ENCODE measurements around the gene MMP15.

DNA sequence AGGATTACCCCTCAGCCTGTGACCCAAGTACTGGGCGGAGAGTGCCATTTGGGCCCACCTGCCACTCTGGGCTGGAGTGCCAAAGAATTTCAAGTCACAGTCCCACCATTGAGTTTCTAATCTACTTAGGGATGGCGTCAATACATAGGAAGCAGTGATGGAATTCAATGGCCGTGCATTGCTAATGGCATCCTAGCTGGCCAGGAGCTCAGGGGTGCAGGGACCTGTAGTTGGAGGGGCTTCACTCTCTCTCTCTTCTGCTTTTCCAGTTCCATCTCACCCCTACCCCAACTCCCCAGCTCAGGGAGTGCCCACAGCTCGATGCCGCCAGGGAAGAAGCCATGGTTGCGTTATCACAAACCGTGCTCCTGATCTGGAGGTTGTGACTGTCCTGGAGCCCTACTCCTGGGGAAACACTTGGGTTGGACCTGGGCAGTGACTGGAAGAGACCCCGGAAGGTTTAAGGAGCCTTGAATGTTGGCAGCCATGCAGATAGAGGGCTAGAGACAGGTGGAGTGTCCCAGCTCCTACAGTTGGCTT lies 2.4 kb downstream of the MMP15 start:
- no peak for TF ChIP-seq CTCF (IDR thresholded peaks at IDR 0.05; ENCODE audit: low read depth, low read length)
- no peak for TF ChIP-seq POLR2A (IDR thresholded peaks at IDR 0.05; ENCODE audit: extremely low read depth, insufficient read length)
- no peak for TF ChIP-seq MAX (IDR thresholded peaks at IDR 0.05; ENCODE audit: low read depth, low read length)

All from NB4 (cell line).